GM12873 (cell line): Measurements from ENCODE around the gene C14orf39.

Experiments
- TF ChIP-seq, protein P1 (sequence below): IDR thresholded peaks from 2 replicates; pipeline ENCODE4 v1.5.1; 2012; ENCODE audit warnings: low read depth, mild to moderate bottlenecking, moderate library complexity, low read length, control low read depth; ENCODE audit not compliant: insufficient read depth; ENCODE audit errors: missing control alignments

Gene C14orf39

DNA sequence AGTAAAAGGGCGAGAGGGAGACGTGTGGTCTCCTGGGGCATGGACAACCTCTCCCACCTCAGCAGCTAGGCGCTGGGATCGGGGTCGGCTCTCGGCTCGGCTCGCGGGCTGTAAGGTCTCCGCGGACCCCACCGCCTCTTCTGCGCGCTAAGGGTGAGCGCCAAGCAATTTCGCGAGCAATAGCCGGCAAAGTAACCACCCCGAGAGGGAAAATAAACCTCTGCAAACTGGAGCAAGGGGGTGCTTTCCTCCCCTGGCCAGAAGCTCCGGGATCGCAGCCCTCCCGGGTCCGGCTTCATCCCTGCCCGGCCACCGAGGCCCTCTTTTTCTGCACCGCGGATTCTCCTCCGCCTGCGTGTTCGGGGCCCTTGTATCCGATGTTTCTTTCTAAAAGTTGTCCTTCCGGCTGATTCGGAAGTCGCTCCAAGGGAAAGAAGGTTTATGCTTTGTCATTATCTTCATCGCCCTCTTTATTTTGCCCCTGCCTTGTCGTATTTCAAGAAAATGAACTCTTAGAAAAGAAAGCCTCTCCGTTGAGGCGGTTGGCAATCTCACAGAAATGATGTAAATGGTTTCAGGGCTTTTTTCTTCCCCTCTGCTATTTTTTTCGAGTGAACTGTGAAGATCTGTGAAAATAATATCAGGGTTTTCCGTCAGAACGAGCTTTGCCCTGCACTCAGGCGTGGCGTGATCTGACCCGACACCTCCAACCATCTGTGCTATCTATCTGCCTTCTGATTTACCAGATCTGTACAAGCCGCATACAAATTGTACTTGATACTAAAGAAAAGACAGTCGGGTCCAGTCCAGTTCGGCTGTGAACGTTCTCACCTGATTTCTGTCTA lies 21.3 kb upstream of the C14orf39 start:
- TF ChIP-seq, protein P1, sequence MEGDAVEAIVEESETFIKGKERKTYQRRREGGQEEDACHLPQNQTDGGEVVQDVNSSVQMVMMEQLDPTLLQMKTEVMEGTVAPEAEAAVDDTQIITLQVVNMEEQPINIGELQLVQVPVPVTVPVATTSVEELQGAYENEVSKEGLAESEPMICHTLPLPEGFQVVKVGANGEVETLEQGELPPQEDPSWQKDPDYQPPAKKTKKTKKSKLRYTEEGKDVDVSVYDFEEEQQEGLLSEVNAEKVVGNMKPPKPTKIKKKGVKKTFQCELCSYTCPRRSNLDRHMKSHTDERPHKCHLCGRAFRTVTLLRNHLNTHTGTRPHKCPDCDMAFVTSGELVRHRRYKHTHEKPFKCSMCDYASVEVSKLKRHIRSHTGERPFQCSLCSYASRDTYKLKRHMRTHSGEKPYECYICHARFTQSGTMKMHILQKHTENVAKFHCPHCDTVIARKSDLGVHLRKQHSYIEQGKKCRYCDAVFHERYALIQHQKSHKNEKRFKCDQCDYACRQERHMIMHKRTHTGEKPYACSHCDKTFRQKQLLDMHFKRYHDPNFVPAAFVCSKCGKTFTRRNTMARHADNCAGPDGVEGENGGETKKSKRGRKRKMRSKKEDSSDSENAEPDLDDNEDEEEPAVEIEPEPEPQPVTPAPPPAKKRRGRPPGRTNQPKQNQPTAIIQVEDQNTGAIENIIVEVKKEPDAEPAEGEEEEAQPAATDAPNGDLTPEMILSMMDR, result no peak

DNA sequence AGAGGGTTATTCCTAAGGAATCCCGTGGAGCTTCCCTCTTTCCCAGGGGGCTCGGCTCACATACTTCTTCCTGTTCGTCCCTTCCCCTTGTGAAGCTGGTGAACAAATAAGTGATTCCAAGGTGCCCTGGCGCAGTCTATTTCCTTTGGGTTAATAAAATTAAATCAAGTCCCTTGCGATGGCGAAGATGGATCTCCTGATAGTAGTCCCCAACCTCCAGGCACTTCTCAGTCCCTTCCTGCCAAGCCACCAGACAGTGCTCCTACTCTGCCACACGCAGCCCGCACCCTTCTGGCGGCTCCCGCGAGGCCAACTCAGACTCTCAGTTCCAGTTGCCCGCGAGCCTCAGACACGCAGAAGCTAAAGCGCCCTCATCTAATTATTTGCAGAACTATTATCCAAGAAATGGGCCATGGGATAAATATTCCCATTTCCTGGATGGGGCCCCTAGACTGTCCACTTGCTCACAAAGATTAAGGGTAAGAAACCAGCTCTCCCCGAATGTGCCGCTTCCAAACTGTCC lies 20.7 kb upstream of the C14orf39 start:
- TF ChIP-seq, protein P1, result no peak

DNA sequence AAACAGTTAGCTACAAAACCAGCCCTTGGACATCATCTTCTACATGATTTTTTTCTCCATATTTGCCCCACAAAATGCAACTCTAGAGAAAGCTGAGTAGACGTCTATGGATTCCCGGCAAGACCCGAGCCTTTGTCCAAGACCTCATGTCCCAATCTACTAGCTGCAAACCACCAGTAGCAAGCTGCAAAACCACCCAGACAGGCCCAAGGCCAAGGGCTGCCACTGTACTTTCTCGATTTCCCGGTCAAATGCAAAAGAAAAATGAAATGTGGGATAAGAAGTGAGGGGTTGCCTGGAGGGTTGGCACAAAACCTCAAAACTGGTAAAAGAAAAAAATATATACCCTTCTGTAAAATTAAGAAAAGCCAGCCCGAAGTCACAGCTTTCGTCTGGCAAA lies 20.1 kb upstream of the C14orf39 start:
- TF ChIP-seq, protein P1, result no peak

DNA sequence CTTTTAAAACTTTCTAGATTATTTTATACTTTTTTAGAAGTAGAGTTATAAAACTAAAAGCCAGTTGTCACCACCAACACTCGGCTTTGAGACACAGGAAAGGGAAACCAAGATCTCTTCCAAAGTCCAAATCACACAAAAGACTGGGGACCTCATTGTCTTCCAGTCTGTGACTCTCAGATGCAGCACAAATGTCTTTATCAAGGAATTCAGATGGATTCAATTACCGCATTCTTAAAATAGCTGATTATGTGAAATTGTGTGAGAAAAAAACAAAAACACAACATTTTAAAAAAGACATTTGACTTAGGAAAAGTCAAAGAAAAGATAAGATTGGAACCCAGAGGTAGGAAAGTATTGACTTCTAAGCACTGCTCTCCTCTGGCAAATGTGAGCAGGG lies 19.6 kb upstream of the C14orf39 start:
- TF ChIP-seq, protein P1, result no peak

DNA sequence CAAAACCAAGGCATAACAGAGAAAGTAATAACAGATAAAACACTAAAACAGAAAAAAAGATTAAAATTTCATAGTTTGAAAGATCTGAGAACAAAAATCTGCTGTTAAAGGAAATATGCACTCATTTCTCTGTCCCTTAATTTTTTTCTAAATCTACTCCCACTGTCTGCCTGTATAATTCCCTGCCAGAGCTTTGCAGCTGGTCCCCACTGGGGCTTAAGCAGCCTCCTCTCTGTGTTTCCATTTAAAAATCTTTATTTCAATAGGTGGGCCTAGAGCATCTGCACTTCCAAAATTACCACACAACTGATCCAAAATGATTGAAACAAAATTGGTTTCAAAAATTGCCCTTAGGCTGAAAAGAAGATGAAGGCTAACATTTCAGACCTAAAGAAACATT lies 16.7 kb upstream of the C14orf39 start:
- TF ChIP-seq, protein P1, result no peak

DNA sequence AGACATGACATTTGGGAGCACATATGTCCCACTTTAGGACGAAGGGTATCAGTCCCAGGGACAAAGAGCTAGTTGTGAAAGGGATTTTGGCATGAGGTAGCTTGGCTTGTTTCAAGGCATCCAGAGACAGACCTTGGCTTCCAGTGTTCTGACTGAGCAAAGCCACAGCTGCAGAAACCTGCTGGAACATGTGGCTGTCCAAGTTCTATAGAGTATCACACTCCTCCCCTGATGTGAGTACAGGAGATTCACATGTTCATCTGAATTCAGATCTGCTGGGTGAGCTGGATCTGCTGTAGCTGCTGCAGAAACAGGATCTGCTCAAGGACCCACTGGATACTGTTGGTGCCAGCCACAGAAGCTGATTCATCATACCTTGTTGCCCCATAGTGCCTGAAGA lies 10.1 kb upstream of the C14orf39 start:
- TF ChIP-seq, protein P1, result no peak

DNA sequence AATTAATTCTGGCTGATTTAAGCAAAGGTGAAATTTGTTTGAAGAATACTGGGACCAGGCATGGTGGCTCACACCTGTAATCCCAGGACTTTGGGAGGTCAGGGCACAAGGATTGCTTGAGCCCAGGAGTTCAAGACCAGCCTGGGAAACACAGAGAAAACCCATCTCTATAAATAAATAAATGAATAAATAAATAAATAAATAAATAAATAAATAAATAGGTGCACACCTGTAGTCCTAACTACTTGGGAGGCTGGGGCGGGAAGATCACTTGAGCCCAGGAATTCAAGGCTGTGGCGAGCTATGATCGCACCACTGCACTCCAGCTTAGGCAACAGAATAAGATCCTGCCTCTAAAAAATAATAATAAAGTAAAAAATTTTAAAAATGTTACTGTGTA lies 4.4 kb upstream of the C14orf39 start:
- TF ChIP-seq, protein P1, result no peak
